CD4-positive, alpha-beta memory T cell (primary cell): ENCODE data around the gene CHDH. TPM values are rescaled to one million over a fixed set of nuclear protein-coding genes. Genes with fewer than 3 reads are reported as not detected.

ENCODE experiments used
- CTCF ChIA-PET: fragments of 350-600 bp; sonication (Branson Sonifier 250); formaldehyde crosslinking; loops from one replicate; lab custom pipeline; 2021; ENCODE audit warnings: inconsistent platforms; ENCODE audit not compliant: partially characterized antibody; lab: Charles Lee
- POLR2A ChIA-PET: fragments of 350-600 bp; sonication (Branson Sonifier 250); formaldehyde crosslinking; loops from one replicate; lab custom pipeline; 2021; ENCODE audit not compliant: partially characterized antibody; lab: Charles Lee
- DNase-seq, 5 donors: peaks; one replicate each; pipeline versions ENCODE4 v3.0.0 to v3.0.0-alpha.2; 2020 to 2022; ENCODE audit warnings: mixed read lengths in 1 of 5
- H3K27ac ChIP-seq: one replicate; pipeline ENCODE4 v1.7.0; 2013; ENCODE audit warnings: low read depth, low read length
- H3K27me3 ChIP-seq: 2 replicates; pipeline ENCODE4 v1.7.0; 2013; ENCODE audit warnings: mild to moderate bottlenecking, low read length, moderate library complexity; ENCODE audit not compliant: insufficient read depth
- H3K36me3 ChIP-seq: 2 replicates; pipeline ENCODE4 v1.7.0; 2013; ENCODE audit warnings: mild to moderate bottlenecking, low read length, moderate library complexity; ENCODE audit not compliant: insufficient read depth
- H3K4me1 ChIP-seq: 2 replicates; pipeline ENCODE4 v1.7.0; 2013; ENCODE audit warnings: mild to moderate bottlenecking, low read length, moderate library complexity; ENCODE audit not compliant: insufficient read depth
- H3K4me3 ChIP-seq, 2 donors: one replicate each; pipeline ENCODE4 v1.7.0; 2013; ENCODE audit warnings: low read length in 2 of 2, mild to moderate bottlenecking in 1 of 2
- H3K9me3 ChIP-seq, 2 donors: one replicate each; pipeline ENCODE4 v1.7.0; 2013; ENCODE audit warnings: low read length in 2 of 2, control low read depth in 1 of 2; ENCODE audit not compliant: control insufficient read depth in 1 of 2
- H3K27ac Mint-ChIP-seq, 7 donors: one replicate each; pipeline ENCODE4 v1.8.0; 2020 to 2021; ENCODE audit warnings: mixed read lengths in 7 of 7, mild to moderate bottlenecking in 6 of 7, inconsistent platforms in 3 of 7, moderate library complexity in 3 of 7
- H3K27me3 Mint-ChIP-seq, 2 donors: one replicate each; pipeline ENCODE4 v1.8.0; 2020 to 2021; ENCODE audit warnings: mixed read lengths in 2 of 2
- H3K36me3 Mint-ChIP-seq, 2 donors: one replicate each; pipeline ENCODE4 v1.8.0; 2020 to 2021; ENCODE audit warnings: mixed read lengths in 2 of 2, inconsistent platforms in 1 of 2, mild to moderate bottlenecking in 1 of 2
- H3K4me1 Mint-ChIP-seq, 4 donors: one replicate each; pipeline ENCODE4 v1.8.0; 2020 to 2021; ENCODE audit warnings: mixed read lengths in 4 of 4, mild to moderate bottlenecking in 1 of 4
- H3K4me3 Mint-ChIP-seq, 8 donors: one replicate each; pipeline ENCODE4 v1.8.0; 2020 to 2021; ENCODE audit warnings: mixed read lengths in 8 of 8, mild to moderate bottlenecking in 7 of 8, moderate library complexity in 6 of 8, inconsistent platforms in 3 of 8
- H3K9me3 Mint-ChIP-seq, 8 donors: one replicate each; pipeline ENCODE4 v1.8.0; 2020 to 2021; ENCODE audit warnings: mixed read lengths in 8 of 8, mild to moderate bottlenecking in 5 of 8, inconsistent platforms in 3 of 8, moderate library complexity in 1 of 8
- intact Hi-C: fragments of 100-400 bp; cut with micrococcal nuclease; formaldehyde crosslinking; loops from one replicate; pipeline ENCODE4 v1.15.1; 2023
- polyA plus RNA-seq, 2 donors: library from polyadenylated mRNA; unstranded; fragments of 300-500 nt; fragmentation: Illumina TruSeq; gene quantifications; one replicate each; pipeline ENCODE4 v1.2.3, GENCODE V29; 2021
- total RNA-seq, 2 experiments: library from RNA; stranded (reverse); gene quantifications; one replicate each; pipeline ENCODE4 v1.2.3, GENCODE V29; 2021

The CHDH gene
- total and polyA plus RNA-seq, 4 experiments from 2014 or later, result 0.23 to 0.67 (median 0.47) TPM; not detected in 1

DNA sequence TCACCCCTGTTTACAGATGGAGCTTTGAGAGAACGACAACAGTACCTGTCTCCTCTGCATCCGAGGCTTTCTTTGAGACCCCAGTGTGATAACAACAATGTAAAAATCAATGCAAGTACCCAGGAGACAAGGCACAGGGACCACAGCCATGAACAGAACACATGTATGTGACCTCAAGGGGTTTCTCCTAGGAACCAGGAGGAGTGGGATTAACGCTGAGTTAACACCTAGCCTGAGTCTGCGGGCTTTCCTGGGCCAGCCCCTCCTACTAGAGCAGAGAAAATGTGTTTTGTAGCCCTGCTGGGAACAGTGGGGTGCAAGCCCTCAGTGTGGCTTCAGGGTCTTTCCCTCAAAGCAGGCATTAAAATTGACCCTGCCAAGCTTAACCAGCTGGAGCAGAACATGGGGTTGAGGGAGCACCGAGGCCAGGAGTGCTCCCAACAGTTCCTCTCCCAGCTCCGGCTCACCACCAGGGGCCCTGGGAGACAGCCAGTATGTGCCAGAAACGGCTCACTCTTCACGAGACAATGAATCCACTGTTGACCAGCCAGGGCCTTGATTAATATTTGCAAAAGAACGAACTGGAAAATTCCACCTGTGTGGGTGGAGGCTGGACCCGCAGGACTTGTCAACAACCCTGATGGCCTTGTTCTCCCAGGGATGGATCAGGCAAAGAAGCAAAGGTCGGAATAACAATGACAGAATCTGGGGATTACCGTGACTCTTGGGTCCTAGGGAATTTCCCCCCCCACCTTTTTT, 3.6 kb downstream of the CHDH start:
- Histone ChIP-seq H3K27me3 (peaks cover 5% of the 10 kb centered on the region), H3K9me3 (no peaks in the 10 kb centered on the region), H3K36me3 (no peaks in the 10 kb centered on the region), H3K4me3 (no peak overlapping the region), H3K27ac (no peak overlapping the region), H3K4me1 (no peaks in the 10 kb centered on the region)
- CTCF ChIA-PET, result no interaction called here
- no peak overlapping the region for H3K27ac Mint-ChIP-seq
- H3K4me1 Mint-ChIP-seq, result peaks cover 2 to 13% (median 7%) of the 10 kb centered on the region in 4 donors
- intact Hi-C loops, result no loop called here
- peaks cover 23 to 32% of the 10 kb centered on the region in 2 donors for H3K27me3 Mint-ChIP-seq
- peak overlapping the region in 1 of 8 donors; percentile 30 for H3K4me3 Mint-ChIP-seq
- H3K9me3 Mint-ChIP-seq, result no peaks in the 10 kb centered on the region
- no peak for DNase-seq
- H3K36me3 Mint-ChIP-seq, result no peaks in the 10 kb centered on the region
- POLR2A ChIA-PET, result no interaction called here

DNA sequence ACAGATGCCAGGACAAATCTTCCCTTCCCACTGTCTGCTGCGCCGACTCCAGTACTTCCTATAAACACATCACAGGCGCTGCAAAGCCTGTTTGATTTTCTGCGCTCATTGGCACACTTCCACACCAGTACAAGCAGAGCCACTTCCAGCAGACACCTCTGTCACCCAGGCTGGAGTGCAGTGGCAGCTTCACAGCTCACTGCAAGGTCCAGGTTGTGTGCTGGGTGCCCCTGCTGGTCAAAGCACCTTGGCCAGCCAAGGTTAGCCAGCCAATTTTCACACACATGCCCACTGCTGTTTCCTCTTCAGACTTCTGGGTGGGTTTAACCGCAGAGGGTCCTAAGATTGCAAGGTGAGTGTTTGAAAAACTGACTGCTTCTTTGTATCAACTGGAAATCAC, 4.9 kb downstream of the CHDH start:
- no peak overlapping the region for H3K4me3 Mint-ChIP-seq

DNA sequence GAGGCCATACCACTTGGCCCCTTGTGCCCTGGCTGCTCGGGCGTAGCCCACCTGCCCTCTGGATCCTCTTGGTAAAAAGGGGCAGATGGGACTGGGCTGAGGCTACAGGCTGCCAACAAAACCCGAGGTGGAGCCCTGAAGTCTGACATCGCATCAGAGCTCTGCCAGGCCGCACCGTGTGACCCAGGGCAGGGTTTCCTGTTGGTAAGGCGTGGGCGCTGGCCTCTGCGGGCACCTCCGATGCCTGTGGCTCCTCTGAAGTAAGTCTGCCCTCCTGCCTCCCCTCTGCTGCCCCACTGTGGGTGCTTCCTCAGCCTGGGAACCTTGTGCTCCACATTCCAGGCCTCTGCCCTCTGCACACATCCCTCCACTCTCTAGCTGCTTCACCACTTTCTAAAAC, 8.9 kb downstream of the CHDH start:
- DNase-seq, result no peak
- H3K27me3 ChIP-seq, result no peaks in the 10 kb centered on the region
- no peak overlapping the region for H3K27ac ChIP-seq
- no peaks in the 10 kb centered on the region for H3K36me3 Mint-ChIP-seq
- no peaks in the 10 kb centered on the region for H3K4me1 Mint-ChIP-seq
- CTCF ChIA-PET, result interaction anchor here (0.7 kb wide), 1 partner anchor 24 kb away, joined by 4 read pairs; no protein-coding TSS in a partner anchor
- POLR2A ChIA-PET, result interaction anchor here (1.0 to 1.1 kb wide), 2 partner anchors 8 to 11 kb away, joined by 3 to 4 read pairs; no protein-coding TSS in a partner anchor
- no peak overlapping the region for H3K27ac Mint-ChIP-seq
- no peaks in the 10 kb centered on the region for H3K9me3 Mint-ChIP-seq
- H3K4me1 ChIP-seq, result no peaks in the 10 kb centered on the region
- no peaks in the 10 kb centered on the region for H3K9me3 ChIP-seq
- intact Hi-C loops, result no loop called here
- no peak overlapping the region for H3K4me3 ChIP-seq
- H3K27me3 Mint-ChIP-seq, result peaks cover 1 to 2% of the 10 kb centered on the region in 2 donors
- no peaks in the 10 kb centered on the region for H3K36me3 ChIP-seq
- H3K4me3 Mint-ChIP-seq, result no peak overlapping the region

More for the DNA sequence above, 4.9 kb downstream of the CHDH start:
- Histone ChIP-seq H3K27me3 (peaks cover 5% of the 10 kb centered on the region), H3K9me3 (no peaks in the 10 kb centered on the region), H3K4me1 (no peaks in the 10 kb centered on the region), H3K27ac (no peak overlapping the region), H3K36me3 (no peaks in the 10 kb centered on the region), H3K4me3 (no peak overlapping the region)
- Mint-ChIP-seq H3K27ac (no peak overlapping the region), H3K4me1 (peaks cover 0 to 13% (median 2%) of the 10 kb centered on the region in 4 donors), H3K9me3 (no peaks in the 10 kb centered on the region), H3K36me3 (no peaks in the 10 kb centered on the region), H3K27me3 (peaks cover 21 to 24% of the 10 kb centered on the region in 2 donors)
- ChIA-PET POLR2A (no interaction called here), CTCF (no interaction called here)
- intact Hi-C loops, result no loop called here
- DNase-seq, result no peak

DNA sequence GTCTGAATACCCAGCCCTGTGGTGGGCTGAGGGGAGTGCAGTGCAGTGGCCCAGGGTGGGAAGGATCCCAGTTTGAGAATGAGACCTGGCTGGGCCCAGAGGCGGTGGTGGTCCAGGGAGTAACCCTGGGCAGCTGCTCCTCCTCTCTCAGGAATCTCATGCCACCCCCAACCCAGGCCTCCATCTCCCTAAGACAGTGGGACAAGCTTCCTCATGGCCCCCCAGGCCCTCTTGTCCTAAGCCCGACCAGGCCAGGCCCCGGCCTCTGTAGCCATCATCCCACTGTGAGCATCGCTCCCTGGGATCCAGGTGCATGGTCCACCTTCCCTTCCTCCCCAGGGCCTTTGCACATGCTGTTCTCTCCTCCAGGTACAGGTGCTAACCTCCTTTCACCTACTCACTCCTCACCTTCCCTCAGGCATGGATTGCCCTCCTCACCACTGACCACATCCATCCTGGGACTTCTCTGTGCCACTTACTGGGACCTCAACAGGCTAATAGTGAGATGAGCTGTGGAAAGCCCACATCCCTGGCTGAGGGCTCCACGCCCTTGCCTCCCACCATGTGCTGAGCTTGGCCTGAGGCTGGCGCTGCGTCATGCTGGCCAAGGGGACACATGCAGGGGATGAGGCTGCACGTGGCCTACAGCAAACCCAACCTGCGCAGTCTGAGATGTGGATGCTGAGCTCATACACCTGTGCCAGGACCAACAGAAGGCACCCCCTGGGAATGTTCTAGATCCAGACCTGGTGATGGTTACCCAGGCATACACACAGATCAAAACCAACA, 9.9 kb downstream of the CHDH start:
- H3K9me3 ChIP-seq, result no peaks in the 10 kb centered on the region
- no peaks in the 10 kb centered on the region for H3K4me1 ChIP-seq
- H3K27ac Mint-ChIP-seq, result peak overlapping the region in 1 of 7 donors; percentile 47
- H3K27me3 Mint-ChIP-seq, result peaks cover 0 to 1% of the 10 kb centered on the region in 2 donors
- no peak overlapping the region for H3K4me3 ChIP-seq
- intact Hi-C loops, result no loop called here
- CTCF ChIA-PET, result no interaction called here
- no peaks in the 10 kb centered on the region for H3K36me3 ChIP-seq
- H3K4me3 Mint-ChIP-seq, result no peak overlapping the region
- no peak overlapping the region for H3K27ac ChIP-seq
- DNase-seq, result no peak
- POLR2A ChIA-PET, result interaction anchor here (0.9 kb wide), 1 partner anchor 489 kb away, joined by 3 read pairs; the partner anchor contains the start of gene DCP1A
- H3K4me1 Mint-ChIP-seq, result no peaks in the 10 kb centered on the region
- H3K27me3 ChIP-seq, result no peaks in the 10 kb centered on the region
- no peaks in the 10 kb centered on the region for H3K9me3 Mint-ChIP-seq
- no peaks in the 10 kb centered on the region for H3K36me3 Mint-ChIP-seq

DNA sequence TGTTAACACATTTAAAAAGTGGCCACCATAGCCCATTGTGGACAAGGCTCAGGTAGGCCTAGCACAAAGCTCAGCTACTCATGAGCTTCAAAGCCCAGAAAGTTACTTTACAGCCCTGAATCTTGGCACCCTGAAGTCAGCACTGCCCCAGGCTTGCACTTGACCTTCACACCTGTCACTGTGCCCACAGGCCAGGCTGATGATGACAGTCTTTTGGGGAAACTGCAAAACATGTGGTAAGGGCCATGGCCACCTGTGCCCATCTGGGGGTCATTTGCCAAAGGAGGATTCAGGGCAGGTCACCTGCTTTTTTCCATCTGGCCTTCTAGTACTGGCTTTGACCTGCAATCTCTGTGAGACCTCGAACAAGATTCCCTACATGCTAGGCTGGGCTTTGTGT, 11.0 kb downstream of the CHDH start:
- H3K4me3 ChIP-seq, result no peak overlapping the region
- H3K4me1 ChIP-seq, result no peaks in the 10 kb centered on the region
- POLR2A ChIA-PET, result no interaction called here
- intact Hi-C loops, result no loop called here
- H3K36me3 ChIP-seq, result no peaks in the 10 kb centered on the region
- no peak overlapping the region for H3K27ac ChIP-seq
- peaks cover 0 to 1% of the 10 kb centered on the region in 2 donors for H3K27me3 Mint-ChIP-seq
- H3K4me3 Mint-ChIP-seq, result no peak overlapping the region
- no peaks in the 10 kb centered on the region for H3K36me3 Mint-ChIP-seq
- H3K9me3 Mint-ChIP-seq, result no peaks in the 10 kb centered on the region
- CTCF ChIA-PET, result no interaction called here
- no peak for DNase-seq
- no peaks in the 10 kb centered on the region for H3K9me3 ChIP-seq
- no peaks in the 10 kb centered on the region for H3K4me1 Mint-ChIP-seq
- H3K27ac Mint-ChIP-seq, result no peak overlapping the region
- no peaks in the 10 kb centered on the region for H3K27me3 ChIP-seq

DNA sequence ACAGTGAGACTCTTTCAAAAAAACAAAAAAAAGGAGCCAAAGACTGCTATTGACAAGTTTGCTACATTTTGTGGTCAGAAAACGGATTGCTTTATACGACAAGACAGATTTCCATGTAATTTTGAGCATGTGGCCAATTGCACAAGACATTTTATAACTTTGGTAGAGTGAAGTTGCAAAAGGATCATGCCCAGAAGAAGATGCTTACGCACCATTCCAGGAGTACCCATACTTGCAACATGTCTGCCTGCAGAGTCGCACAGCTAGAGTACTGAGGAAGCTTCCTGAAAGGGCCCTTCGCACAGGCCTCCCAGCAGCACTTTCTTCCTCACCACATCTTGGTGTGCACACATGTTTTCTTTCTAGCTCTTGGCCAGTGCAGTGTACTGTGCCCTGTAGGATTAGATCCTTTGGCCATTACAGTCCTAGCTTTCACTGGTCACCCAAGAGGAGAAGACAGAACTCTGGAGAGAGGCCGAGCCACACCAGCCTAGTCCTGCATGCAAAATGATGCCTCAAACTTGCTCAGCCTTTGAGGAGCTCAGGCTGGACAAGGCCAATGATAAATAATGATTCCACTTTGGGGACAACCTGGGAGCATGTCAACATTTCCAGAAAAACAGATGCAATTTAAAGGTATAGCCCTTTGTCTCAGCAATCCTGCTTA, 11.7 kb downstream of the CHDH start:
- intact Hi-C loops, result no loop called here
- H3K9me3 Mint-ChIP-seq, result no peaks in the 10 kb centered on the region
- Histone ChIP-seq H3K36me3 (no peaks in the 10 kb centered on the region), H3K4me3 (no peak overlapping the region), H3K9me3 (no peaks in the 10 kb centered on the region), H3K4me1 (no peaks in the 10 kb centered on the region), H3K27ac (no peak overlapping the region), H3K27me3 (no peaks in the 10 kb centered on the region)
- no peak overlapping the region for H3K27ac Mint-ChIP-seq
- CTCF ChIA-PET, result no interaction called here
- no peak overlapping the region for H3K4me3 Mint-ChIP-seq
- POLR2A ChIA-PET, result no interaction called here
- no peaks in the 10 kb centered on the region for H3K4me1 Mint-ChIP-seq
- DNase-seq, result no peak
- H3K27me3 Mint-ChIP-seq, result peaks cover 0 to 1% of the 10 kb centered on the region in 2 donors
- H3K36me3 Mint-ChIP-seq, result no peaks in the 10 kb centered on the region

DNA sequence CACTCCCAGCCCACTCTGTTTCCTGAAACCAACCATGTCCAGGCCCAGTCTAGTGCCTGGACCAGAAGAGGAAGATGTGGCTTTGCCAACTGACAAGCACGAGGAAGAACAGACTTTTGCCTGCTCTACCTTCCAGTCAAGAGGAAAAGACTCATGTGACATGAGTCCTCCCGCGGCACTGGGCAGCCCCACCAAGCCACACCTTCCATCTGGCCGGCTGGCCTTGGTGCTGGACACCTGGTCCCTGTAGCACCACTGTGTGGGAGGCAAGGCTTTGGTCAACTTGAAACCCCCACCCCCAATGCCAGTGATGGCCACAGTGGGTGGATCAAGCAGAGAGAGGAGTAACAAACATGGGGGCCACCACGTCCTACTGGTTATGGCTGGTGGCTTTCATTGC, 12.5 kb downstream of the CHDH start:
- Histone ChIP-seq H3K36me3 (no peaks in the 10 kb centered on the region), H3K4me1 (no peaks in the 10 kb centered on the region), H3K4me3 (no peak overlapping the region), H3K27ac (no peak overlapping the region), H3K27me3 (no peaks in the 10 kb centered on the region), H3K9me3 (no peaks in the 10 kb centered on the region)
- ChIA-PET CTCF (no interaction called here), POLR2A (no interaction called here)
- intact Hi-C loops, result no loop called here
- Mint-ChIP-seq H3K4me3 (no peak overlapping the region), H3K9me3 (no peaks in the 10 kb centered on the region), H3K27ac (no peak overlapping the region), H3K36me3 (no peaks in the 10 kb centered on the region), H3K27me3 (peaks cover 0 to 1% of the 10 kb centered on the region in 2 donors), H3K4me1 (no peaks in the 10 kb centered on the region)
- DNase-seq, result no peak
